LoVo (cell line): Measurements from ENCODE around the gene GSDMA.
"Not testable (repeated sequence)": the region's sequence is repeated elsewhere in the genome, so short reads cannot be mapped to it uniquely, and the experiment has no call there.

Source experiments
- DNase-seq: peaks from one replicate; pipeline ENCODE4 v3.0.0-alpha.2; 2016; ENCODE audit warnings: low spot score

The GSDMA gene

GRCh38 chr17:39997543-39997942 lies 34.7 kb downstream of the GSDMA start:
- DNase-seq: no peak

GRCh38 chr17:39999067-39999466 lies 36.3 kb downstream of the GSDMA start:
- no peak for DNase-seq

- no peak for DNase-seq
Observed at GRCh38 chr17:40000161-40000560, 37.4 kb downstream of the GSDMA start.

GRCh38 chr17:40001335-40001734 lies 38.5 kb downstream of the GSDMA start:
- not testable (repeated sequence) for DNase-seq

GRCh38 chr17:40004072-40004471 lies 41.3 kb downstream of the GSDMA start:
- DNase-seq: no peak

GRCh38 chr17:40004712-40005111 lies 41.9 kb downstream of the GSDMA start:
- no peak for DNase-seq

GRCh38 chr17:40005520-40005919 lies 42.7 kb downstream of the GSDMA start:
- DNase-seq: no peak

GRCh38 chr17:40010946-40011500 lies 48.2 kb downstream of the GSDMA start:
- not testable (repeated sequence) for DNase-seq

GRCh38 chr17:40012017-40012647 lies 49.3 kb downstream of the GSDMA start:
- DNase-seq: not testable (repeated sequence)

GRCh38 chr17:40014375-40014980 lies 51.7 kb downstream of the GSDMA start:
- no peak for DNase-seq

GRCh38 chr17:40015005-40015997 lies 52.5 kb downstream of the GSDMA start, which contains the start of gene CSF3:
TSS of gene CSF3 (plus strand) at chr17:40015440. CDS start at chr17:40015475, 35 bp downstream.
- DNase-seq: no peak

GRCh38 chr17:40015998-40016985 lies 53.5 kb downstream of the GSDMA start:
- no peak for DNase-seq

GRCh38 chr17:40017422-40018080 lies 54.7 kb downstream of the GSDMA start:
- DNase-seq: no peak

- no peak for DNase-seq
Observed at GRCh38 chr17:40018211-40019121, 55.7 kb downstream of the GSDMA start.

GRCh38 chr17:40019140-40019991 lies 56.6 kb downstream of the GSDMA start:
- no peak for DNase-seq

GRCh38 chr17:40020146-40020545 lies 57.3 kb downstream of the GSDMA start:
- DNase-seq: no peak

- DNase-seq: no peak
Observed at GRCh38 chr17:40021451-40021971, 58.7 kb downstream of the GSDMA start.

GRCh38 chr17:40022497-40022896 lies 59.7 kb downstream of the GSDMA start:
- DNase-seq: no peak
